GM06990 (cell line): Measurements from ENCODE around the gene PLB1.

Experiments used
- DNase-seq: peaks from one replicate; pipeline ENCODE4 v3.0.0-alpha.2; 2011; ENCODE audit not compliant: insufficient read length; ENCODE audit errors: extremely low read depth
- H3K27me3 ChIP-seq: replicated peaks from 2 replicates; pipeline ENCODE4 v1.6.0; 2011; ENCODE audit warnings: low read length; ENCODE audit not compliant: control insufficient read depth, insufficient read depth
- H3K36me3 ChIP-seq: 2 replicates; pipeline ENCODE4 v1.5.1; 2011; ENCODE audit warnings: low read length; ENCODE audit not compliant: control insufficient read depth, insufficient read depth
- H3K4me3 ChIP-seq: replicated peaks from 2 replicates; pipeline ENCODE4 v1.5.1; 2011; ENCODE audit warnings: low read depth, mild to moderate bottlenecking, control low read depth, low read length
- TF ChIP-seq, protein P1 (sequence below): IDR thresholded peaks from 2 replicates; pipeline ENCODE4 v1.5.1; 2011; ENCODE audit warnings: low read length, control low read depth, mild to moderate bottlenecking, inconsistent platforms; ENCODE audit not compliant: insufficient read depth, poor library complexity, severe bottlenecking

The PLB1 gene

DNA sequence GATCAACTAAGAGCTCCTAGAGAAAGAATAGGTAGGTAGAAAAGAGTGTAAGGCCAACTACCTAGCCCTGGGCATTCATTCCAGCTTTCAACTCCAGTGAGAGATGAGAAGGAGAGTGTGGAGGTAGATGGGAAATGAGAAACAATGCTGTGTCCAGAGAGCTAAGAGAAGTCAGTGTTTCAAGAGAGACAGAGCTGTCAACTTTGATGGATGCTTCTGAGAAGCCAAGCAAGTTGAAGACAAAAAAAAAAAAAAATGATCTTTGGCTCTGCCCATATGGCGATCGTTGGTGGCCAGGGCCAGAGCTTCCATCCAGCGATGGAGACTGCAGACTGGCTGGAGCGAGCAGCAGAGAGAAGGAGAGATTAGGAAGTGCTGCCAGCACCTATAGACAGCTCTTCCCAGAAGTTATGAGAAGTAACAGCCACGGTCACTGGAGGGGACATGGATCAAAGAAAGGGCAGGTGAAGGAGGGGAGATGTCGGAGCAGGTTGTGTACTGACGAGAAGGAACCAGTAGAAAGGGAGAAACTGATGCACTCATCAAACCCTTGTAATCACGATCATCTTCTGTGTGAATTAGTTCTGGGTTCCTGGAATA is 143.3 kb downstream of the PLB1 start:
- Histone ChIP-seq H3K27me3 (no peaks in the 10 kb centered on the region), H3K36me3 (no peaks in the 10 kb centered on the region), H3K4me3 (no peak overlapping the region)
- TF ChIP-seq, protein P1, sequence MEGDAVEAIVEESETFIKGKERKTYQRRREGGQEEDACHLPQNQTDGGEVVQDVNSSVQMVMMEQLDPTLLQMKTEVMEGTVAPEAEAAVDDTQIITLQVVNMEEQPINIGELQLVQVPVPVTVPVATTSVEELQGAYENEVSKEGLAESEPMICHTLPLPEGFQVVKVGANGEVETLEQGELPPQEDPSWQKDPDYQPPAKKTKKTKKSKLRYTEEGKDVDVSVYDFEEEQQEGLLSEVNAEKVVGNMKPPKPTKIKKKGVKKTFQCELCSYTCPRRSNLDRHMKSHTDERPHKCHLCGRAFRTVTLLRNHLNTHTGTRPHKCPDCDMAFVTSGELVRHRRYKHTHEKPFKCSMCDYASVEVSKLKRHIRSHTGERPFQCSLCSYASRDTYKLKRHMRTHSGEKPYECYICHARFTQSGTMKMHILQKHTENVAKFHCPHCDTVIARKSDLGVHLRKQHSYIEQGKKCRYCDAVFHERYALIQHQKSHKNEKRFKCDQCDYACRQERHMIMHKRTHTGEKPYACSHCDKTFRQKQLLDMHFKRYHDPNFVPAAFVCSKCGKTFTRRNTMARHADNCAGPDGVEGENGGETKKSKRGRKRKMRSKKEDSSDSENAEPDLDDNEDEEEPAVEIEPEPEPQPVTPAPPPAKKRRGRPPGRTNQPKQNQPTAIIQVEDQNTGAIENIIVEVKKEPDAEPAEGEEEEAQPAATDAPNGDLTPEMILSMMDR, result no peak
- DNase-seq, result no peak

DNA sequence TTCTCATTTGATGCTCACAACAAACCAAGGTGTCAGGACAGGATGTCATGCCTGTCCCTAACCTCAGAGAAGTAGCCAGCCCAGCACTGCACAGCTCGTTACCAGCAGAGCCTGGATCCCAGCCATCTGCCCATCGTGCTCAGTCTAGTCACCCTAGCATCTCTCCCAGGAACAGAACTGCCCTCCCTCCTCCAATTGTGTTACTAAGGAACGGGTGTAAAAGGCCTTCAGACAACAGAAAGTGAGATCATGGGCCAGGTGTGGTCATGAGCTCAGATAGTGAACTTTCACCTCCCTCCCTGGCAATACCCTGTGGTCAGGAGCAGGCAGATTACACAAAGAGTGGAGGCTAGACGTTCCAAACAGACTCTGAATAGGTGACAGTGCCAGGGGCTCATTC is 144.0 kb downstream of the PLB1 start:
- H3K36me3 ChIP-seq, result no peaks in the 10 kb centered on the region
- no peaks in the 10 kb centered on the region for H3K27me3 ChIP-seq
- TF ChIP-seq, protein P1, result no peak
- no peak overlapping the region for H3K4me3 ChIP-seq
- DNase-seq, result no peak

DNA sequence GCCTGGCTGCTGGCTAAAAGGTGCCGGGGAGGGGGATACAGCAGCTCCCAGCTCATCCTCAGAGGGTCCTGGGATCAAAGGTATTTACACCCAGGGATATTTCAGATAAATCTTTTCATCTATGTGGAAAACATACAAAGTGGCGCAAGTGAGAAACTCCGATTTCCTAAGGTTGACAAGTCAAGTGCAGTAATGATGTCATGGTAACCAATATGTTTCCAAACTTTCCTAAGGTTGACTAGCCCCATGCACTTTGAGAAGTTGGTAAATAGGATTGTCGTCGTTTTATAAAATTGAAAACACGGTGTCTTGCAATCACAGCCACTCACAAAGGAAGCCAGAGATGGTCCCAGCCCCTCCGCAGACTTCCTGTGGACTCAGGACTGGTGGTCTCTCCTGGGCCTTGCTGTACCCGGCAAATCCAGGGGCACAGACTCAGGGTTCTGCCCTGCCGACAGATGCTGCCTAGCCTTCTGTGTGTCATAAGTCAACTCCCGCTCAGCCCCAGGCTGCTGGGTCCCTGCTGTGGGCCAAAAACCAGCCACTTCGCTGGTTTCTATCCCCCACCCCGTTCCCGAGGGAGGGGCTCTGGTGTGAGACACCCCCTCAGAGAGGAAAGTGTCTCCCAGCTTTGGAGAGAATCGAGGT is 144.5 kb downstream of the PLB1 start:
- TF ChIP-seq, protein P1, result no peak
- H3K27me3 ChIP-seq, result no peaks in the 10 kb centered on the region

DNA sequence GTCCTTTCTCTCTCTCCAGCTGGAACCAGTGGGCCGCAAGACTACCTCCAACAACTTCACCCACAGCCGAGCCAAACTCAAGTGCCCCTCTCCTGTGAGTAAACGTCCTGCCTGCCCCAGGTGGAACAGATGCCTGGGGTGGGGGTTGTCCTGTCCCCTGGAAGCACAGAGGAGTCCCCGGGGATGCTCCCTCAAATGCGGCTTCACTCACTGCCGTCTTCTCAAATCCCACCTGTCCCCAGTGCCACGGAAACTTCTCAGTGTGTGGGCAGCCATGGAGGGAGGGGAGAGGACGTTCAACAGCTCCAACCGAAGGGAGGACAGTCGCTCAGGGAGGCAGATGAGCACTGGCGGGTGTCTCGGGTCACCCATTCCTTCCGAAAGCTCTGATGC is 145.0 kb downstream of the PLB1 start:
- H3K4me3 ChIP-seq, result no peak overlapping the region
- H3K36me3 ChIP-seq, result no peaks in the 10 kb centered on the region
- no peak for DNase-seq
- H3K27me3 ChIP-seq, result no peaks in the 10 kb centered on the region
- TF ChIP-seq, protein P1, result no peak

More for the DNA sequence above, 144.5 kb downstream of the PLB1 start:
- Histone ChIP-seq H3K4me3 (no peak overlapping the region), H3K36me3 (no peaks in the 10 kb centered on the region)
- DNase-seq, result no peak

DNA sequence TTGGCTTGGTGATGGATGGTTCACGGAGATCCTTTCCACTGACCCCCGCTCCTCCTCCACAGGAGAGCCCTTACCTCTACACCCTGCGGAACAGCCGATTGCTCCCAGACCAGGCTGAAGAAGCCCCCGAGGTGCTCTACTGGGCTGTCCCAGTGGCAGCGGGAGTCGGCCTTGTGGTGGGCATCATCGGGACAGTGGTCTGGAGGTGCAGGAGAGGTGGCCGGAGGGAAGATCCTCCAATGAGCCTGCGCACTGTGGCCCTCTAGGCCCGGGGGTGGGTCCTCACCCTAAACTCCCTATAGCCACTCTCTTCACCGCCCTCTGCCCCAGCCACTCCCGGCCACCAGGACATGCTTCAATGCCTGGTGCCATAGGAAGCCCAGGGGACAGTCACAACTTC is 146.9 kb downstream of the PLB1 start:
- no peaks in the 10 kb centered on the region for H3K27me3 ChIP-seq
- TF ChIP-seq, protein P1, result no peak
- H3K4me3 ChIP-seq, result no peak overlapping the region
- no peak for DNase-seq
- no peaks in the 10 kb centered on the region for H3K36me3 ChIP-seq
